ENCODE results near the gene CACNA1H.

DNA sequence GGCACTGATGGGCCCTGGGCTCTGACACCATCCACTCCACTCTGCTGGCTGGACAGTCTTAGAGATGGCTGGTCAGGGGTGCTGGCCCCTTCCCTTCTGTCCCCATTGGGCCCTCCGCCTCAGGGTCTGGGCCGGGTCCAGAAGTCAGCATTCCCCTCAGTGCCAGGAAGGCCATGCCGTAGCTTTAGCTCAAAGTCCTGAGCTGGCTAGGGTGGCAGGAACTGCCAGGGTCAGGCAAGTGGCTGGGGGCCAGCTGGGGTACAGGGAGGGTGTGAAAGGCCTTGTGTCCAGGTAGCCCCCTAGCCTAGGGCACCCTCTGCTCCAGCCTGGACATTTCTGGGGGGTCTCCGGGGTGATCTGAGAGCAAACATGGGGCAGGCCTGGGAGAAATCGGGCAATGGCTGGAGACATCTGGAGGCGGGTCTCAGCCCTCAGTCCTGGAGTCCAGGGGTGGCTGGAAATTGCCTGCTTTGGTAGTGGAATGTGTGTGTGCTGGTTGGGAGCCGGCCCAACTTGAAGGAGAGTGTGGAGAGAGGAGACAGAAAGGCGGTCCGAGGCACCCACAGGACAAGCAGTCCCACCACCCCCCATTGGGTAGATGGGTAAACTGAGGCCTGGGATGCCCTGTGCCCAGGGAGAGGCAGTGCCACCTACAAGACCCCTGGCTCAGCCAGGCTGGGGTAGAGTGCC is 39.6 kb downstream of the CACNA1H start:
- TF ChIP-seq, protein P1, sequence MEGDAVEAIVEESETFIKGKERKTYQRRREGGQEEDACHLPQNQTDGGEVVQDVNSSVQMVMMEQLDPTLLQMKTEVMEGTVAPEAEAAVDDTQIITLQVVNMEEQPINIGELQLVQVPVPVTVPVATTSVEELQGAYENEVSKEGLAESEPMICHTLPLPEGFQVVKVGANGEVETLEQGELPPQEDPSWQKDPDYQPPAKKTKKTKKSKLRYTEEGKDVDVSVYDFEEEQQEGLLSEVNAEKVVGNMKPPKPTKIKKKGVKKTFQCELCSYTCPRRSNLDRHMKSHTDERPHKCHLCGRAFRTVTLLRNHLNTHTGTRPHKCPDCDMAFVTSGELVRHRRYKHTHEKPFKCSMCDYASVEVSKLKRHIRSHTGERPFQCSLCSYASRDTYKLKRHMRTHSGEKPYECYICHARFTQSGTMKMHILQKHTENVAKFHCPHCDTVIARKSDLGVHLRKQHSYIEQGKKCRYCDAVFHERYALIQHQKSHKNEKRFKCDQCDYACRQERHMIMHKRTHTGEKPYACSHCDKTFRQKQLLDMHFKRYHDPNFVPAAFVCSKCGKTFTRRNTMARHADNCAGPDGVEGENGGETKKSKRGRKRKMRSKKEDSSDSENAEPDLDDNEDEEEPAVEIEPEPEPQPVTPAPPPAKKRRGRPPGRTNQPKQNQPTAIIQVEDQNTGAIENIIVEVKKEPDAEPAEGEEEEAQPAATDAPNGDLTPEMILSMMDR (IDR thresholded peaks at IDR 0.05) = no peak
- no peak for TF ChIP-seq POLR2A (IDR thresholded peaks at IDR 0.05)

All from right lobe of liver (tissue), 4 donors.